Measurements from ENCODE around the gene WDR5. TPM values are rescaled to one million over a fixed set of nuclear protein-coding genes. Genes with fewer than 3 reads are reported as not detected.

WDR5 gene
- total and polyA plus RNA-seq, 2 experiments from 2014 or later = 21.0 to 25.9 TPM

DNA sequence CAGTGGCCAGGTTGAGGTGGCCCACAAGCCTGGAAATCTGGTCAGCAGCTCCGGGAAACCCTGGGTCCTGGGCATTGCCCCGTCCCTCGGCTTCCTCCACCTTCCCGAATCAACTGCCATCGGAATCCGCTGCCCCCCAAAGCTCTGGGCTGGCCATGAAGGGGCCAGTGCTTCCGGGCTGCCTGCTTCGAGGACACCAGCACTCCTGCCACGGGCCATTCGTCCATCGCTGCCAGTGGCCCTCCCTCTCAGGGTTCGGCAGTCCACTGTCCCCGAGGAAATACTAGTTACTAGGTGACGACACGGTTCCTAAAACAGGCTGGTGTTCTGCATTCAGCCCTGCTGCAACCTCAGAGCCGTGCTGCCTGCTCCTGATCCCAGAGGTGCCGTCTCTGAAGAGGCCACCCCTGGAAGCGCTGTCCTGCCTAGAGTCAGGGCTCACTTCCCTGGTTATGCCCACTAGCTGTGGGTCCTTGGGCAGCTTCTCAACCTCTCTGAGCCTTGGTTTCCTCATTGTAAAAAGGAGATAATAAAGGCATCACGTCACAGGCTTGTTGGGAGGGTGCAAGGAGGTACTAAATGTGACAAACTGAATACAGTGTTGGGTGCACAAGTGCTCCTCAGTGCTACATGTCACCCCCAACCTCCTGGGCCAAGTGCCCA, 3.5 kb upstream of the WDR5 start:
- Histone ChIP-seq H2AFZ (no peak overlapping the region), H3K9me3 (ENCODE audit: low read depth) (no peaks in the 10 kb centered on the region), H3K36me3 (ENCODE audit: low read depth) (no peaks in the 10 kb centered on the region), H3K27ac (no peak overlapping the region), H3K4me3 (no peak overlapping the region), H3K4me1 (ENCODE audit: insufficient read depth) (peaks cover 9% of the 10 kb centered on the region), H3K27me3 (replicated peaks; ENCODE audit: insufficient read depth) (no peaks in the 10 kb centered on the region), H3F3A (ENCODE audit: insufficient read depth) (no peaks in the 10 kb centered on the region), H3K79me2 (ENCODE audit: insufficient read depth) (peaks cover 12% of the 10 kb centered on the region), H4K20me1 (ENCODE audit: insufficient read depth) (no peaks in the 10 kb centered on the region), H3K9ac (no peak overlapping the region), H3K9me2 (ENCODE audit: insufficient read depth) (no peaks in the 10 kb centered on the region), H3K4me2 (ENCODE audit: unreplicated experiment) (no peak overlapping the region)
- TF ChIP-seq EZH2 (IDR thresholded peaks at IDR 0.05; ENCODE audit: insufficient read depth, poor library complexity, severe bottlenecking) (no peak), EZH2phosphoT487 (IDR thresholded peaks at IDR 0.05; ENCODE audit: insufficient read depth, low read depth) (no peak)
- no peak for DNase-seq
- WGBS, 2 experiments (ENCODE audit: low coverage in 1 of 2, low lambda C conversion rate in 2 of 2, missing lambda C conversion rate in 2 of 2) = 59 to 69% methylated on average over 19 of the region's 19 CpGs
- in situ Hi-C loops (cut with MboI) = no loop called here

DNA sequence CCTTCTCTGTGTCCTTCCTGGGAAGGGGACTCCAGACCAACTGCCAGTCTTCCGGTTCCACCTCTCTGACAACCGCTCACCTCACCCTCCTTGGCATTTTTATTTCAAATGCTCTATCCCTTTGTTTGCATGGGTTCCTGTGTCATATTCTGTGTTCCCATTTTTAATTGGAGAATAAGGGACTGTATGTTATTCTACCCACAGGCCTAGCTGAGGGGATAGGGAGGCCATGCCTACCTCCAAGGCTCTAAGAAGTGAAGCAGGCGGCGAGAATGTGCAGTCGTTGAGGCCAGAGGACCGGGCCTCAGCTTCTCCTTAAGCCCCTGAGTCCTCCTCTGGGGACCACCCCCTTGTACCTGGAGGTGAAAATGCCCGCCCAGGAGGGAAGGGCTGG, 936 bp upstream of the WDR5 start:
- H3K9ac ChIP-seq = peak overlapping the region; percentile 81
- H3K36me3 ChIP-seq (ENCODE audit: low read depth) = no peaks in the 10 kb centered on the region
- peaks cover 14% of the 10 kb centered on the region; the same call in 1 of the 2 replicates for H3F3A ChIP-seq (ENCODE audit: insufficient read depth)
- in situ Hi-C loops (cut with MboI) = no loop called here
- 17% methylated on average over 7 of the region's 7 CpGs for whole genome bisulfite sequencing, 2 experiments (ENCODE audit: low coverage in 1 of 2, low lambda C conversion rate in 2 of 2, missing lambda C conversion rate in 2 of 2)
- peak overlapping the region; percentile 100 for H2AFZ ChIP-seq
- no peaks in the 10 kb centered on the region; the same call in 1 of the 2 replicates for H4K20me1 ChIP-seq (ENCODE audit: insufficient read depth)
- peaks cover 33% of the 10 kb centered on the region for H3K4me1 ChIP-seq (ENCODE audit: insufficient read depth)
- H3K4me3 ChIP-seq = peak overlapping the region; percentile 98
- no peaks in the 10 kb centered on the region for H3K9me3 ChIP-seq (ENCODE audit: low read depth)
- H3K27ac ChIP-seq = no peak overlapping the region
- H3K27me3 ChIP-seq (replicated peaks; ENCODE audit: insufficient read depth) = no peaks in the 10 kb centered on the region
- peaks cover 38% of the 10 kb centered on the region for H3K79me2 ChIP-seq (ENCODE audit: insufficient read depth)
- peak overlapping the region; percentile 90 for H3K4me2 ChIP-seq (ENCODE audit: unreplicated experiment)
- TF ChIP-seq EZH2 (IDR thresholded peaks at IDR 0.05; ENCODE audit: insufficient read depth, poor library complexity, severe bottlenecking) (no peak), EZH2phosphoT487 (IDR thresholded peaks at IDR 0.05; ENCODE audit: insufficient read depth, low read depth) (no peak)
- no peak for DNase-seq
- H3K9me2 ChIP-seq (ENCODE audit: insufficient read depth) = no peaks in the 10 kb centered on the region

DNA sequence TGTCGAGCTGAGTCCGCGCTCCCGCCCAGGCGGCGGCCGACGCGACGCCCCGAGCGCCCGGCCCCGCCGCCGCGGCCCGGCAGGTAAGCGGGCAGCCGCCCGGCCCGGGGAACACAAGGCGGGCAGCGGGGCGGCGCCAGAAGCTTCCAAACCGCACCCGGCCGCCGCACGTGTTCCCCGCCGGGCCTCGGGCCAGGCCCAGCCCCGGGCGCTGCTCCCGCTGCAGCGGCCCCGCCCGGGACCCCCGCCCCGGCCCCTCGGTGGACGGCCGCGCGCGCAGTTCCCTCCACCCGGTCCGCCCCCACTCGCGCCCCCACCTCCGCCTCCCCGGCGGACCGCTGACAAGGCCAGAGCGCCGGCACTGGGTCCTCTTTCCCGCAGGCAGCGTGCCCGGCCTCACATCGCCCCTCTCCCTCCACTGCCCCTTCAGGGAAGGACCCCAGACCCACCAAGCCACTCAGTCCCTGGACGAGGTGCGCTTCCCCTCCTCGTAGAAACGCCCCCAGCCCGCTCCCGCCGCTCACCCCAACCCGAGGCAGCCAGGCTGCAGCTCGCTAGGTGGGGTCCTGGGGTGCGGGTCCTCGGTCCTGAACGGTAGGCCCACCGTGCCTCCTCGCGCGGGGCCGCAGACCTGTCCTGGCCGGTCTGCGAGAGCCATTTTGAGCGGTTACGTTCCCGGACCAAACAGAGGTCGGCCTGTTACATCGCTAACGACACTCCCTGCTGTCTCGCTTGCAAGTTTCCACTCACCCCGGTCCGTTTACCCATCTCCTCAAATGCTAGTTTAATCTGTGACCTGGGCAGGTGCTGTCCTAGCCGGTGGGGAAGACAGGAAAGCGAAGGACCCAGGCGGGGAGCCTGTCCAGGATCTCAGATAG, 475 bp downstream of the WDR5 start:
- Histone ChIP-seq H3K4me1 (ENCODE audit: insufficient read depth) (peaks cover 29% of the 10 kb centered on the region), H4K20me1 (ENCODE audit: insufficient read depth) (no peaks in the 10 kb centered on the region; the same call in 1 of the 2 replicates), H3K27ac (0 out of 2 replicates have a peak overlapping the region, but pooled peaks have one; percentile 17), H3K27me3 (replicated peaks; ENCODE audit: insufficient read depth) (no peaks in the 10 kb centered on the region), H2AFZ (peak overlapping the region; percentile 67), H3K9me3 (ENCODE audit: low read depth) (no peaks in the 10 kb centered on the region), H3K36me3 (ENCODE audit: low read depth) (no peaks in the 10 kb centered on the region; the same call in 1 of the 2 replicates), H3K79me2 (ENCODE audit: insufficient read depth) (peaks cover 52% of the 10 kb centered on the region), H3K4me3 (peak overlapping the region; percentile 98), H3F3A (ENCODE audit: insufficient read depth) (peaks cover 14% of the 10 kb centered on the region; the same call in 1 of the 2 replicates), H3K9ac (peak overlapping the region; percentile 94), H3K4me2 (ENCODE audit: unreplicated experiment) (peak overlapping the region; percentile 86), H3K9me2 (ENCODE audit: insufficient read depth) (no peaks in the 10 kb centered on the region)
- WGBS, 2 experiments (ENCODE audit: low coverage in 1 of 2, low lambda C conversion rate in 2 of 2, missing lambda C conversion rate in 2 of 2) = 1 to 3% methylated on average over 57 to 67 of the region's 93 CpGs
- in situ Hi-C loops (cut with MboI) = no loop called here
- peak; percentile 66 for DNase-seq
- no peak for TF ChIP-seq EZH2phosphoT487 (IDR thresholded peaks at IDR 0.05; ENCODE audit: insufficient read depth, low read depth)

DNA sequence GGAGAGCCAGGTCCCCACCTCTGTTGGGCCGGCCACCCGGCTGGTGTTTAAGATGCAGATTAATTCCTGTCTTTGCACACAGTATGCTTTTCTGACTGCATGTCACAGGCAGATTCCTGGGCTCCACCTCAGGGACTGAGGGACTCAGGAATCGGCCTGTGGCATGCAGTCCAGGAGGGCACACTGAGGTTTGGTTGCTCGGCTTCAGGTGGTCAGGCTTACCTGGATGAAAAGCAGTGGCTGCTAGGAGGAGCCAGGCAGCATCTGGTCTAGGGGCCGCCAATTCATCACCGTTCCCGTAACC, 1.1 kb downstream of the WDR5 start:
- peaks cover 14% of the 10 kb centered on the region; the same call in 1 of the 2 replicates for H3F3A ChIP-seq (ENCODE audit: insufficient read depth)
- no peaks in the 10 kb centered on the region; the same call in 1 of the 2 replicates for H3K36me3 ChIP-seq (ENCODE audit: low read depth)
- H3K4me2 ChIP-seq (ENCODE audit: unreplicated experiment) = peak overlapping the region; percentile 86
- DNase-seq = no peak
- no peak for TF ChIP-seq EZH2 (IDR thresholded peaks at IDR 0.05; ENCODE audit: insufficient read depth, poor library complexity, severe bottlenecking)
- no peak for TF ChIP-seq EZH2phosphoT487 (IDR thresholded peaks at IDR 0.05; ENCODE audit: insufficient read depth, low read depth)
- in situ Hi-C loops (cut with MboI) = no loop called here
- H3K9me2 ChIP-seq (ENCODE audit: insufficient read depth) = no peaks in the 10 kb centered on the region
- peak overlapping the region; percentile 98 for H3K4me3 ChIP-seq
- H4K20me1 ChIP-seq (ENCODE audit: insufficient read depth) = no peaks in the 10 kb centered on the region; the same call in 1 of the 2 replicates
- peak overlapping the region; percentile 94 for H3K9ac ChIP-seq
- H3K27ac ChIP-seq = no peak overlapping the region
- peaks cover 55% of the 10 kb centered on the region for H3K79me2 ChIP-seq (ENCODE audit: insufficient read depth)
- no peaks in the 10 kb centered on the region for H3K9me3 ChIP-seq (ENCODE audit: low read depth)
- H3K4me1 ChIP-seq (ENCODE audit: insufficient read depth) = peaks cover 29% of the 10 kb centered on the region
- H2AFZ ChIP-seq = peak overlapping the region; percentile 67
- H3K27me3 ChIP-seq (replicated peaks; ENCODE audit: insufficient read depth) = no peaks in the 10 kb centered on the region
- WGBS, 2 experiments (ENCODE audit: low coverage in 1 of 2, low lambda C conversion rate in 2 of 2, missing lambda C conversion rate in 2 of 2) = 28 to 34% methylated on average over 7 of the region's 7 CpGs

Measured in GM23248 (cell line).